NK-92 (cell line): ENCODE data around the gene PARP8.
"Not testable (repeated sequence)": the region's sequence is repeated elsewhere in the genome, so short reads cannot be mapped to it uniquely, and the experiment has no call there.

Source experiments
- DNase-seq: peaks from one replicate; lab custom pipeline; 2025; ENCODE audit not compliant: unreplicated experiment; lab: John Stamatoyannopoulos, UW

Gene PARP8

DNA sequence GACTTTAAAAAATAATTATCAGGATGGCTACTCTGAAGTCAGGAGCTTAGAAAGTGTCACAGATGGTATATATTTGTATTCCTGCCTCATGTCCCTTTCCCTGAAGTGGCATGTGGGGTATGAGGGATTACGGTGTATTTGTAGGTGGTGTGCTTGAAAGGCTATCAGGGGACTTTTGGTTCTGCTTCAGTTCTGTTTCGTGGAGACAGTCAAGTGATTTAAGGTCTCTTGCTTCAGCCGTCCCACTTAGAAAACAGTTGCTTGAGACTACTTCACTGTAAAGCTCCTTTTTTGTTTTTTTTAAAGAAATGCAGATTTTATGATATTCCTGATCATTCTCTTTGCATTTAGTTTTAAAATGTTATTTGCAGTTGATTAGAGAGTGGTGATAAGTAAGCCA is 18.3 kb downstream of the PARP8 start:
- DNase-seq = no peak

- DNase-seq = no peak
These were observed 21.1 kb downstream of the PARP8 start for GRCh38 chr5:50687548-50687947.

GRCh38 chr5:50691399-50692016 is 25.1 kb downstream of the PARP8 start:
- no peak for DNase-seq

- DNase-seq = no peak
These were observed 27.7 kb downstream of the PARP8 start for GRCh38 chr5:50694027-50694590.

GRCh38 chr5:50694626-50695025 is 28.2 kb downstream of the PARP8 start:
- not testable (repeated sequence) for DNase-seq

GRCh38 chr5:50697739-50698138 is 31.3 kb downstream of the PARP8 start:
- DNase-seq = no peak

DNA sequence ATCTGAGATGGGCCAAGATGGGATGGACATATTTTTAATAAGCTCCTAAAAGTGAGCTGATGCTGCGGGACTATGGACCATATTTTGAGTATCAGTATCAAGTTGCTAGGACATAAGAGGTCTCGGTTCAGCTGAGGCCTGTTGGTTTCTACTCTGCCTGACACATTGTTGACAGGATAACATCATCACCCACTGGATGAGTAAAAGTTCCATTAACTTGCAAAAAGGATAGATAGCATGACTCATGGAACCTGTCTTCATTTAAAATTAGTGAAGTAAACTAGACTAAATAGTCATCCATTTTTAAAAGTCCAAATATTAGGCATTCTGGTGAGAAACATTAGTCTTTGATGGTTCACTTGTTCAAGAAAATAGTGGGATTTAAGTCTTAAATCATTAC is 33.3 kb downstream of the PARP8 start:
- DNase-seq = no peak

DNA sequence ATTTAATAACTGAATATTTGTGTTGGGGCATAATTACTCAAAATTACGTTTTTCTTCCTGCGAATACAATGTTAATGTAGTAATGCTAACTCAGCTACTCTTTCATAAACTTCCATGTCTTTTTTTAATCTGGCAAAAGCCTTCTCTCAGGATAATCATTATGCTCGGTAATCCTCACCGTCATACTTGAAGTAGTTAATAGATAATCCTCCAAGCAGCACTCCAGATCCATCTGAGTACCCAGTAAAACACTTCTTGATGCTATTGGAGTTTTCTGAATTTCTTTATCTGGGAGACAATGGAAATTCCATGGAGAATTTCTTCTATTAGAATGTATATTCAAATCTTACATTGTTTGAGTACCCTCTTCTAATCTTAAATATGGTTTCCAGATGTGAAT is 34.3 kb downstream of the PARP8 start:
- DNase-seq = no peak

GRCh38 chr5:50702615-50703366 is 36.4 kb downstream of the PARP8 start:
- DNase-seq = no peak

DNA sequence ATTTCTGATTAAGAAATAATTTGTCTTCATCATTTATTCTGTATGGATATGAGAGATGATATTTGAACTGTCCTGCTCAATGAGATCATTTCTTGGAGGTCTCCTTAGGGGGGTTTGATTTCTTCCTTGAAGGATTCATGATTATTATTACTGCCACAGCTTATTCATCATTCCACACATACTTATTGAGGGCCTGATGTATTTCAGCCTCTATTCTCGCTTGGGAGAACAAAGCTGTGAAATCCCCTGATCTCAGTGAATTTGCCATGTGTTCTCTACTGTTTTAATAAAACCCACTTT is 36.9 kb downstream of the PARP8 start:
- DNase-seq = no peak

DNA sequence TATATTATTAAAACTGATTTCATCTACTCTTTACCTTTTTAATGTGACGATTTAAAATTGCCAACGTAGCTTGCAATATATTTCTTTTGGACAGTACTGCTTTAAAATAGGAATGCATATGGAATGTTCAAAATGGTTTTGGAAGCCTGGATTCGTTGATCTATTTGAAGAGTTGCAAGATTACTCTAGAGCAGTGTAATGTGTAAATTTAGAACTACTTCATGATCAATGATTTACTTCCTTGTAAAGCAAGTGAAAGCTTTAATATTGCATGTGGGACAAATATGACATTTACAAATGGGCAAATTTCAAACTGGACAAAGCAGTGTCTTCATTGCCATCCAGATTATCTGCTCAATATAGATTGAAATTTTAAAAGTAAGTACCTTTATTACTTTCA is 38.3 kb downstream of the PARP8 start:
- no peak for DNase-seq

DNA sequence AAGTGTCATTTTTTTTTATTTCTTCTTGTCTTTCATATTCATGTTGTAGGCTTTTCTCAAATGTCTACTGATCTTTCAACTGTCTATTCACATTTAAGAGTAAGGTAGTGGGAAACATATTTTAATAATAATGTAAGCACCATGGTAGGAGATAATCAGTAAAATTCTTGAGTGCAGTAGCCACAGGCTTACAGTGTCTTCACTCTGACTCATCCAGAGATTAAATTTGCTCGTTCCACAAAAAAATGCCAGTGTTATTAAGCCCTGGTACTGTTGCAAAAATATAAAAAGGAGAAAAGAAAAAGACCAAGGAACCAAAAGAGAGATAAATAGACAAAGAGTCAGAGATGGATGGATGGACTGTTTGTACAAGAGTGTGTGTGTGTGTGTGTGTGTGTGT is 43.0 kb downstream of the PARP8 start:
- no peak for DNase-seq

DNA sequence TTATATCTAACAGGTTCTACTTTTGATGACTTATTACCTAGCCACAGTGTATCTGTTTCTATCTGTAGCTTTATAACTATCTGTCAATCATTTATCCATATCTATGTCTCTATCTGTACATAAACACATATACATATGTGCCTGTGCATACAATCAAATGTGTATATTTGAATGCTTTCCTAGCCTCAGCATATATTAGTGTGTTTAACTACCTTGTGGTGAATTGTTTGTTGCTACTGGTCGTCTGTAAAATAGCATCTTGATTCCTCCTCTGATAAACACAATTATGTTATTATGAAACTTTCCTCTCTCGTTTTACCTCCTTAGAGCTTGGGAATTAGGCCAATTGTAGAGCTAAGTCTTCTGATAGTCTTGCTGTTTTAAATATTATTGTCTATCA is 44.4 kb downstream of the PARP8 start:
- DNase-seq = no peak

GRCh38 chr5:50711280-50711679 is 44.8 kb downstream of the PARP8 start:
- DNase-seq = no peak

DNA sequence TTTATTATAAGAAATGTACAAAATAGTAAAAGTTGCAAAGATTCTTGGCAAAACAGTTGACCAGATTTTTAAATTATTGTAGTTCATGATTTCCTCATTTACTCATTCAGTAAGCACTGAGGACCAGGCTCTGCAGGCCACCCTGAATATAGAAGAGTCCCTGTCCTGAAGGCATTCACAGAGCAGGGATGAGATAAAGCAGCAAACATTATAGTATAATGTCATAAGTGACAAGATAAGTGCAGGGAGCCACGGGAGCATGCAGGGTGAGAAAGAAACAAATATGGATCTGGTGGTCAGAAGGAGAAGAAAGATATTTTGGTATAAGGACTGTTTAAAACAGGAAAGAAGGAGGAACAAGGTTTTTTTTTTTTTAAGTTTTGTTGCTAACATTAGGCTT is 46.0 kb downstream of the PARP8 start:
- no peak for DNase-seq

GRCh38 chr5:50715001-50715400 is 48.6 kb downstream of the PARP8 start:
- DNase-seq = no peak

DNA sequence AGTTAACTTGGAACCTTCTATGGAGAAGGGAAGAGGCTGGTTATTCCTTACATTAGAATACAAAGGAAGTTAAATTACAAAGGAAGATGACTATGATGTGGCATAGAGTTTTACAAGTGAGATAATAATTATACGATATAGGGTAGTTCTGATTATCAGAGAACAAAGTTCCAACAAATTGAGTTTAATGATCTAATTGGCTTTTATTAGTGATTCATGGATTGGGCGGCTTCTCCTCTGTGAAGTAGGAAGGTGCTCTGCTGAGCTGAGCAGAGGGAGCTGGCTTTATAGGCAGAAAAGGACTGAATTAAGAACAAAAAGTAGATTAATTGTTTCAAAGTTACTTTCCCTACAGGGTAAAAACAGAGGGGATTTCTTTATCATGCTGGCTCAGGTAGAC is 49.7 kb downstream of the PARP8 start:
- no peak for DNase-seq

DNA sequence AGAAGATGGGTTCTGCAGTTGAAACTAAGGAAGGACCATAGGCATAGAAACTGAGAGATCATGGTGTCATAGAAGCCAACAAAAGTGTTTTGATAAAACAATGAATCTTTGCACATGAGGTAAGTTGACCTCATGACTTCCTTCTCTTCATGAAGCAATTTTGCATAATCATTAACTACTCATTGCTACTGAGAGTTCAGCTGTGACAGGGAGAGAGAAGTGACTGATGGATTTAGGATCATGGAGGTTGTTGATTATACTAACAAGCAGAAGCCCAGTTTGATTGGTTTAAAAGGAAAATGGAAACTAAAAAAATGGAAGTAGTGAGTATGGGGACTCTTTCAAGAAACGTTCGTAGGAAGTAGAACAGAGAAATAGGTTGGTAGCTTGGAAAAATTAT is 51.2 kb downstream of the PARP8 start:
- DNase-seq = no peak

GRCh38 chr5:50720061-50720710 is 53.7 kb downstream of the PARP8 start:
- DNase-seq = no peak

DNA sequence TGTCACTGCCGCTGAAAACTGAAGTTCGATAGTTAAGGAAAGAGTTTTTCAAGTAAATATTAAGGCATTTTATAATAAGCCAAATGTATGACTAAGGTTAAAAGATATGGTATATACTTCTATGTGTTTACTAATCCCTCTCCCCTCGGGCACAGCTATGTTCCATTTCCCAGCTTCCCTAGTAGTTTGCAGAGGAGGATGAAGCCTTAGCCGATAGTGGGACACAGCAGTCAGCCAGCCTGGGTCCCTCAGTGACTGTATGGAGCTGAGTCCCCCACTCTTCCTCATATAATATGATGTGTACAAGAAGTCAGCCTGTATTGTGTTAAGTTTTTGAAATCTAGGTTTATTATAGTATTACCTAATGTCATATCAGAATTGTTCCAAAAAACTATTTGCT is 55.8 kb downstream of the PARP8 start:
- DNase-seq = no peak

- DNase-seq = no peak
These were observed 57.8 kb downstream of the PARP8 start for GRCh38 chr5:50724262-50724661.

DNA sequence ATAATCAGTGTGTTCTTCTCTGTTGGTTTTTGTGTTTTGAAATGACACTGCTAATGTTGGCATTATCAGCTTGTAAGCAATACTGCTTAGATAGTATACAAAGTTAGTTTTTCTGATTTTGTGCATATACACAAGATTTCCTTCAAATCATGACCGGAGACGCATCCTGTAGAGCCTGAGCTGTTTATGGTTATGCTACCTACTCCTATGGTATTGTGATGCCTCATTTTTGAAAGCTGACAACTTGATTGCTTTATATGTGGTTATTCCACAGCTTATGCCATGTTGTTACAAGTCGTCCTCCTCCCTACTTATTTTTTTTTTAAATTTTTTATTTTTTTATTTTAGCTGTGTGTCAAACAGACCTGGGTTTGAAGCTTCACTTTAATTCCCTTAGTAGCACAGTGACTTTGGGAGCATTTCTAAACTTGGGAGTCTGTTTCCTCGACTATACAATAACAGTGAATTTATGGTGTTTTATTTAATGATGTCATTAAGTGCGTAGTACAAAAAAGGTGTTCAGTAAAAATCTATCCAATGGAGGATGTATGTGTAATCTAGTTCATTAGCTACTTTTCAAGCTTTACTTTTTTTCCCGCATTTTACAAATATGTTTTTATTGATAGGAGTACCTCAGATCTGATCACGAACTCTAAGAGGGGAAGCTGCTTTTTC is 59.5 kb downstream of the PARP8 start:
- no peak for DNase-seq
